Breast epithelium (tissue), 4 donors: Measurements from ENCODE around the gene SLC35F3. TPM values are rescaled to one million over a fixed set of nuclear protein-coding genes. Genes with fewer than 3 reads are reported as not detected.

Source experiments
- DNase-seq, 2 donors: peaks; one replicate each; pipeline ENCODE4 v3.0.0-alpha.2; 2019; ENCODE audit warnings: low spot score in 2 of 2
- H3K27ac ChIP-seq, 2 donors: fragments of 200-600 bp; sonication (generic) in 1 of 2; one replicate each; pipeline ENCODE4 v1.5.1; 2016 to 2019; ENCODE audit warnings: mild to moderate bottlenecking in 1 of 2
- H3K27me3 ChIP-seq, 2 donors: fragments of 200-600 bp; sonication (generic) in 1 of 2; one replicate each; pipeline versions ENCODE4 v1.5.1 to v1.6.0; 2017 to 2019; ENCODE audit warnings: control low read depth in 1 of 2, mild to moderate bottlenecking in 1 of 2
- H3K36me3 ChIP-seq: fragments of 200-600 bp; one replicate; pipeline ENCODE4 v1.5.1; 2019
- H3K4me1 ChIP-seq, 2 donors: fragments of 200-600 bp; sonication (generic); one replicate each; pipeline ENCODE4 v1.5.1; 2016 to 2019; ENCODE audit warnings: control low read depth in 1 of 2
- H3K4me3 ChIP-seq, 3 donors: fragments of 200-600 bp; sonication (generic); 1 replicate in 2 of 3; 2 replicates in 1 of 3; pipeline ENCODE4 v1.5.1; 2016 to 2019; ENCODE audit warnings: mild to moderate bottlenecking in 3 of 3, moderate library complexity in 2 of 3
- H3K9me3 ChIP-seq, 2 donors: fragments of 200-600 bp; sonication (generic) in 1 of 2; one replicate each; pipeline ENCODE4 v1.5.1; 2016 to 2019; ENCODE audit warnings: control low read depth in 1 of 2
- POLR2A ChIP-seq: fragments of 450-650 bp; IDR thresholded peaks from one replicate; pipeline ENCODE4 v1.6.1; 2016; ENCODE audit warnings: antibody characterized with exemption, mild to moderate bottlenecking, moderate library complexity
- POLR2AphosphoS5 ChIP-seq, 3 donors: sonication (generic); formaldehyde crosslinking; IDR thresholded peaks; one replicate each; pipeline ENCODE4 v1.6.1; 2017; ENCODE audit warnings: antibody characterized with exemption in 3 of 3
- intact Hi-C: fragments of 100-400 bp; cut with DNase I; formaldehyde crosslinking; loops from one replicate; pipeline ENCODE4 v1.15.1; 2023; ENCODE audit warnings: low total_unique reads
- total RNA-seq, 3 donors: library from RNA; depleted of rRNA; stranded (reverse); fragments of >200 nt; gene quantifications; one replicate each; pipeline ENCODE4 v1.1.0, GENCODE V29; 2016
- TF ChIP-seq, protein P1 (sequence below), 3 donors: fragments of 450-650 bp; IDR thresholded peaks; one replicate each; pipeline ENCODE4 v1.5.1; 2016 to 2017; ENCODE audit warnings: antibody characterized with exemption in 3 of 3, mild to moderate bottlenecking in 3 of 3, moderate library complexity in 3 of 3

The SLC35F3 gene
- total RNA-seq, 3 donors from 2014 or later = 8.8 to 13.0 TPM; not detected in 1

DNA sequence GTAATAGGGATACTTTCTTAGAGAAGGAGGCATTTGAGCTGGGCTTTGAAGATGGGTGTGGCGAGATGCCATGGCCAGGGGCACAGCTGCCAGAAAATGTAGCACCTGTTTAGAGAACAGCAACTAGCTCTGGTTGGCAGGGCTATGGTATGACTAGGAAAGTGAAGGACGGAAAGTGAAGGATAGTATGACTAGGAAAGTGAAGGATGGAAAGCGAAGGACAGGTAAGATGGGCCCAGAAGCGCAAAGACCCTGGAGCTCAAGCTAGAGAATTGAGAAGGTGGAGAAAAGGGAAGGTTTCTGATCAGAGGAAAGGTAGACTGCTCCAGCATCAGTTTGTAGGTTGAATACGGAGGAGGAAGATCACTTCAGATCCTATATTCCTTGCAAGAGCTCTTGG, 205.4 kb downstream of the SLC35F3 start:
- DNase-seq = no peak
- no peak overlapping the region for H3K4me3 ChIP-seq
- H3K36me3 ChIP-seq = no peaks in the 10 kb centered on the region
- H3K27ac ChIP-seq = no peak overlapping the region
- intact Hi-C loops = no loop called here
- no peaks in the 10 kb centered on the region for H3K4me1 ChIP-seq
- H3K27me3 ChIP-seq = no peaks in the 10 kb centered on the region
- no peaks in the 10 kb centered on the region for H3K9me3 ChIP-seq
- TF ChIP-seq, protein P1, sequence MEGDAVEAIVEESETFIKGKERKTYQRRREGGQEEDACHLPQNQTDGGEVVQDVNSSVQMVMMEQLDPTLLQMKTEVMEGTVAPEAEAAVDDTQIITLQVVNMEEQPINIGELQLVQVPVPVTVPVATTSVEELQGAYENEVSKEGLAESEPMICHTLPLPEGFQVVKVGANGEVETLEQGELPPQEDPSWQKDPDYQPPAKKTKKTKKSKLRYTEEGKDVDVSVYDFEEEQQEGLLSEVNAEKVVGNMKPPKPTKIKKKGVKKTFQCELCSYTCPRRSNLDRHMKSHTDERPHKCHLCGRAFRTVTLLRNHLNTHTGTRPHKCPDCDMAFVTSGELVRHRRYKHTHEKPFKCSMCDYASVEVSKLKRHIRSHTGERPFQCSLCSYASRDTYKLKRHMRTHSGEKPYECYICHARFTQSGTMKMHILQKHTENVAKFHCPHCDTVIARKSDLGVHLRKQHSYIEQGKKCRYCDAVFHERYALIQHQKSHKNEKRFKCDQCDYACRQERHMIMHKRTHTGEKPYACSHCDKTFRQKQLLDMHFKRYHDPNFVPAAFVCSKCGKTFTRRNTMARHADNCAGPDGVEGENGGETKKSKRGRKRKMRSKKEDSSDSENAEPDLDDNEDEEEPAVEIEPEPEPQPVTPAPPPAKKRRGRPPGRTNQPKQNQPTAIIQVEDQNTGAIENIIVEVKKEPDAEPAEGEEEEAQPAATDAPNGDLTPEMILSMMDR (IDR thresholded peaks at IDR 0.05) = no peak
- TF ChIP-seq POLR2A (no peak), POLR2AphosphoS5 (IDR thresholded peaks at IDR 0.05) (no peak)

DNA sequence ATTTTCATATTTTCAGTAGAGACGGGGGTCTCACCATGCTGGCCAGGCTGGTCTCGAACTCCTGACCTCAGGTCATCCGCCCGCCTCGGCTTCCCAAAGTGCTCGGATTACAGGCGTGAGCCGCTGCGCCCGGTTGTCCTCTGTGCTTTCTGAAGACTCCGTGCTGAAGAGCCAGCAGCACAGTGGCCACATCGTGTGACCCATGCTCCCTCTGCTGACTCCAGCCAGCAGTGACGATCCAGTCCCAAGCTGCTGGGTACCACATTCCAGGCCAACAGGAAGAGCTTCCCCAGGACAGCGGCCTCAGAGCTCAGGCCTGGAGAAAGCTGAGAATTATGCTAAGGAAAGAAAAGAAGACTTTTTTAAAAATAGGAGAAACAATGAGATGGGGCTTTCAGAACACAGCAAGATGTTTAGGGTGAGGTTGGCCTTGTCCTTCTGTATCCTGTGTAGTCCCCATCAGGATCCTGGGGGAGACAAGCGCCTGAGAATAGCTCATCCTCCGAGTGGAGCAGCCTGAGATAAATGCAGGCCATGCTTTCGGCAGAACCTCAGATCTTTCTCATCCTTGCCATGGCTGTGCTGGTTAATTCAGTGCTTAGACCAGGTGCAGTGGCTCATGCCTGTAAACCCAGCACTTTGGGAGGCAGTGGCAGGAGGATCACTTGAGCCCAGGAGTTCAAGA, 207.1 kb downstream of the SLC35F3 start:
- Histone ChIP-seq H3K27ac (no peak overlapping the region), H3K9me3 (no peaks in the 10 kb centered on the region), H3K4me1 (no peaks in the 10 kb centered on the region), H3K36me3 (no peaks in the 10 kb centered on the region), H3K27me3 (no peaks in the 10 kb centered on the region), H3K4me3 (no peak overlapping the region)
- TF ChIP-seq POLR2AphosphoS5 (IDR thresholded peaks at IDR 0.05) (no peak), POLR2A (no peak)
- TF ChIP-seq, protein P1 (IDR thresholded peaks at IDR 0.05) = no peak
- intact Hi-C loops = no loop called here
- no peak for DNase-seq

DNA sequence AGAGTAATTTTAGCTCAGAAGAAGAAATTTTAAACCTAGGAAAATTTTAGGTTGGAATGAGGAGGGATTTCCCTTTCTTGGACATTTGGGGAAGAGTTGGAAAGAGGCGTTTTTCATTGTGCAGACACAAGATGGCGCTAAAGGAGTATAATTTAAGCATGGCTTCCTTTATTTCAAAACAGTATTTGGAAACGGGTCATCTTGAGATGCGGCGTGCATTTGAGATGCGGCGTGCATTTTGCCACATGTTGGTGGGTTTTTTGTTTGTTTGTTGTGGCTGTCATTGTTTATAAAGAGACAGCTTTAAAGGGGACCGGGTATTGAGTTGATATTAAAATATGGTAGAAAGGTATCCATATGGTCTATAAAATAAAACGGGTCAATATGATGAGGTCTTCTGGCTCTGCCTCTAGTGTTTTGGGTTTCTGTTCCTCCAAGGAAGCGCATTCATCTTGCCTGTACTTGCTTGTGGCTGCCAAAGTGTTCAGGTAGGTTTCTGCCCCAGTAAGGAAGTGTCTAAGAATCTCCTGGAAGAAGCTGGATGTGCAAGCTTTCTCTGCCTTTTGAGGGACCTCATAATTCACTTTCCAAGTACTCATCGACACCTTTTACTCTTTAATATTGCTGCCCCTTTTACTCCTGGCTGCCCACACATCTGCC, 210.3 kb downstream of the SLC35F3 start:
- Histone ChIP-seq H3K27ac (no peak overlapping the region), H3K4me1 (no peaks in the 10 kb centered on the region), H3K27me3 (no peaks in the 10 kb centered on the region), H3K36me3 (no peaks in the 10 kb centered on the region), H3K4me3 (peak overlapping the region in 2 of 3 donors; percentile 23 to 52), H3K9me3 (no peaks in the 10 kb centered on the region)
- TF ChIP-seq, protein P1 (IDR thresholded peaks at IDR 0.05) = peak; percentile 44 to 60 (median 57)
- no peak for TF ChIP-seq POLR2AphosphoS5 (IDR thresholded peaks at IDR 0.05)
- intact Hi-C loops = no loop called here
- peak in 1 of 2 donors; percentile 18 for DNase-seq

DNA sequence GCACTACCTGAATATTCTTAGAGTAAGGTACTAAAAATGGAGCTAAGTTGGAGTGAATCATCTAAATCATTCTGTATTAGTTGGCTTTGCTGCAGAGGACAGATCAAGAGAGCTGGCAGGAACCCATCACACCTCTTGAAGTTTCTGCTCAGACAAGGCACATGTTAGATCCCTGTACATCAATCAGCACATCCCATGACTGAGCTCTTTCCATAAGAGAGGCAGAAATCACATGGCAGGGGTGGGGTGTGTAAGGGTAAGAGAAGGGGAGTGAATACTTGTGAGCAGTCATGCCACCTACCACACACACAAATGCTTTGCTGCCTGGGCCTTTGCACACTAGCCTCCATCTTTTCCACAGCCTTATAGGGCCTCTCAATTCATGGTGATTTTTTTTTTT, 214.4 kb downstream of the SLC35F3 start:
- intact Hi-C loops = no loop called here
- H3K4me1 ChIP-seq = no peaks in the 10 kb centered on the region
- no peaks in the 10 kb centered on the region for H3K36me3 ChIP-seq
- TF ChIP-seq, protein P1 (IDR thresholded peaks at IDR 0.05) = no peak
- H3K4me3 ChIP-seq = no peak overlapping the region
- no peak for DNase-seq
- H3K27ac ChIP-seq = no peak overlapping the region
- H3K27me3 ChIP-seq = no peaks in the 10 kb centered on the region
- H3K9me3 ChIP-seq = no peaks in the 10 kb centered on the region

DNA sequence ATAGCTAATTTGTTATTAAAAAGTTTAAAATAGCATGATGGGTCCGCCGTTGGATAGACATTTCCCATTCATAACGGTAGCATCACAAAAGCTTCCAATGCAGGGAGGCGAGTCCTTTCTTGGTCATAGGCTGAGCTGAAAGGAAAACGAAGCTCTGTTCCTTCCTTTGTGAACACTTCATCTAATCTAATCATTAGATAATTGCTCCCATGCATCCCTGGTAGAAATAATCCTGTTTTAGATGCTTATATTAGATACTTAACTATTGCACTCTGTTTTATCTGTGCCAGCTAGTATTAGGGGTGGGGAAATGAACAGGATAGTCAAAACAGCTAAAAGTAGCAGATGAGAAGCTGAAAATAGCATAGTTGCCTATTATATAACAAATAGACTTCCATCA, 215.0 kb downstream of the SLC35F3 start:
- no peak overlapping the region for H3K4me3 ChIP-seq
- no peak for DNase-seq
- TF ChIP-seq POLR2A (no peak), POLR2AphosphoS5 (IDR thresholded peaks at IDR 0.05) (no peak)
- TF ChIP-seq, protein P1 (IDR thresholded peaks at IDR 0.05) = no peak
- no peaks in the 10 kb centered on the region for H3K9me3 ChIP-seq
- no peaks in the 10 kb centered on the region for H3K36me3 ChIP-seq
- no peaks in the 10 kb centered on the region for H3K4me1 ChIP-seq
- intact Hi-C loops = no loop called here
- H3K27me3 ChIP-seq = peaks cover 0 to under 1% of the 10 kb centered on the region in 2 donors
- H3K27ac ChIP-seq = no peak overlapping the region
